Naive B cell (primary cell): Measurements from ENCODE around the gene SPSB3. TPM values are rescaled to one million over a fixed set of nuclear protein-coding genes. Genes with fewer than 3 reads are reported as not detected.

ENCODE experiments used
- ATAC-seq, 2 donors: fragments of 150-1000 bp; cut with Tn5 transposase; 2 replicates each; pipeline ENCODE4 v1.10.0; 2021; ENCODE audit warnings: low read depth in 2 of 2, mild to moderate bottlenecking in 2 of 2, moderate library complexity in 2 of 2
- DNase-seq: peaks from one replicate; pipeline ENCODE4 v3.0.0; 2022
- H3K27ac Mint-ChIP-seq, 6 donors: one replicate each; pipeline ENCODE4 v1.8.0; 2020 to 2022; ENCODE audit warnings: mild to moderate bottlenecking in 6 of 6, mixed read lengths in 6 of 6, moderate library complexity in 5 of 6, inconsistent platforms in 2 of 6
- H3K27me3 Mint-ChIP-seq, 3 donors: one replicate each; pipeline ENCODE4 v1.8.0; 2021 to 2022; ENCODE audit warnings: mixed read lengths in 3 of 3, mild to moderate bottlenecking in 1 of 3
- H3K36me3 Mint-ChIP-seq, 2 donors: one replicate each; pipeline ENCODE4 v1.8.0; 2020 to 2022; ENCODE audit warnings: mixed read lengths in 2 of 2, inconsistent platforms in 1 of 2, mild to moderate bottlenecking in 1 of 2
- H3K4me1 Mint-ChIP-seq, 3 donors: one replicate each; pipeline ENCODE4 v1.8.0; 2020 to 2022; ENCODE audit warnings: mixed read lengths in 3 of 3, inconsistent platforms in 1 of 3, mild to moderate bottlenecking in 1 of 3, moderate library complexity in 1 of 3
- H3K4me3 Mint-ChIP-seq, 8 donors: one replicate each; pipeline ENCODE4 v1.8.0; 2020 to 2022; ENCODE audit warnings: mild to moderate bottlenecking in 8 of 8, mixed read lengths in 8 of 8, moderate library complexity in 8 of 8, inconsistent platforms in 2 of 8
- H3K9me3 Mint-ChIP-seq, 7 donors: one replicate each; pipeline ENCODE4 v1.8.0; 2020 to 2022; ENCODE audit warnings: mixed read lengths in 7 of 7, mild to moderate bottlenecking in 5 of 7, inconsistent platforms in 2 of 7, moderate library complexity in 1 of 7
- polyA plus RNA-seq, 6 donors: library from polyadenylated mRNA; unstranded; fragments of 300-500 nt; fragmentation: Illumina TruSeq; gene quantifications; one replicate each; pipeline ENCODE4 v1.2.3, GENCODE V29; 2021; ENCODE audit warnings: low read depth in 6 of 6

Gene SPSB3
- polyA plus RNA-seq, 6 donors from 2014 or later = 30.2 to 54.1 (median 36.2) TPM

DNA sequence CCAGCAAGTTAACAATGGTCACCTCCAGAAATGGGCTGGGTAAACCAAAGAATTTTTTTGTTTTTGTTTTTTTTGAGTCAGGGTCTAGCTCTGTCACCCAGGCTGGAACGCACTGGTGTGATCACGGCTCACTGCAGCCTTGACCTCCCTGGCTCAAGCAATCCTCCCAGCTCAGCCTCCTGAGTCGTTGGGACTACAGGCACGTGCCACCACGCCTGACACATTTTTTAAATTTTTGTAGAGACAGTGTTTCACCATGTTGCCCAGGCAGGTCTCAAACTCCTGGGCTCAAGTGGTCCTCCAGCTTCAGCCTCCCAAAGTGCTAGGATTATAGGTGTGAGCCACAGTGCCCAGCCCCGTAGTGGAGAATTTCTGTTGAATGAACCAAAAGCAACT is 1.7 kb downstream of the SPSB3 start:
- peak overlapping the region in 2 of 6 donors; percentile 83 to 89 for H3K27ac Mint-ChIP-seq
- no peaks in the 10 kb centered on the region for H3K27me3 Mint-ChIP-seq
- no peaks in the 10 kb centered on the region for H3K36me3 Mint-ChIP-seq
- no peaks in the 10 kb centered on the region for H3K9me3 Mint-ChIP-seq
- peak overlapping the region in 6 of 8 donors; percentile 12 to 89 (median 84) for H3K4me3 Mint-ChIP-seq
- DNase-seq (no peak), ATAC-seq (no peak)
- peaks cover 21 to 36% (median 25%) of the 10 kb centered on the region in 3 donors for H3K4me1 Mint-ChIP-seq

DNA sequence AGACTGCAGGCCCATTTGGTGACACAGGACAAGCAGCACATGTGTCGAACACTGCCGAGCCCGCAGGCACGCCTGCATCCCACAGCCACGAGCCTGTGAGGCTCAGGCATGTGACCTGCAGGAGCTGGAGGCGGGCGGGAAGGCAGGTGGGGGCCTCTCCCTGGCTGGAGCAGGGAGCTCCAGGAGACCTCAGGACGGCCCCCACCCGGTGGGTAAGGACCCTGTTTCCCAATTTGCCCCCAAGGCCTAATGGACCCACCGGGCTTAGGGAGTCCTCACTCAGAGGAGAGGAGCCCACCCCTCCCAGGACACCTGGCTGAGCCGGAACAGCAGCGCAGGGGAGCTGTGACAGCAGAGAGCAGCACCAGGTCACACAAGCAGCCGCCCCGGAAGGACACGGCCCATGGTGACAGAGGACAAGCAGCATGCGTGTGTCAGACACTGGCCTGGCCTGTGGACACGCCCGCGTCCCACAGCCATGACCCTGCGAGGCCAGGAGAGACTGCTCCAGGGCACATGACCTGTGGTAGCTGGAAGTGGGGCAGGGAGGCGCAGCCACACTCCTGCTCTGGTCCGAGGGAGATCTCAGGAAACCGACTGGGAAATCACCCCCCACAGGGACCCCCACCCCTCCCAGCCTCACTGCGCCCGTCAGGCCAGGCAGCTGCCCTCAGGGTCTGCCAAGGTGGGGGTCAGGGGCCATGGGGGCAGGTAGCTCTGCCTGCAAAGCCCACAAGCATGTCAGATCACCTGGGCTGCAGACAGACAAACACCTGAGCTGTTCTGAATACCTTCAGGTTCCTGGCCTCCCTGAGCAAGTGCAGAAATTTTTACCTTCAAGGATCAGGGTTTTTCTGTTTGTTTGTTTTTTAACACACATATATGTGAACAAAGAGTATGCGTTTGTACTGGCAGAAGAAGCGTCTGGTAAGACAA is 2.4 kb downstream of the SPSB3 start:
- no peaks in the 10 kb centered on the region for H3K9me3 Mint-ChIP-seq
- peak overlapping the region in 6 of 8 donors; percentile 41 to 86 (median 56) for H3K4me3 Mint-ChIP-seq
- DNase-seq = no peak
- H3K4me1 Mint-ChIP-seq = peaks cover 18 to 32% (median 18%) of the 10 kb centered on the region in 3 donors
- ATAC-seq = no peak
- H3K36me3 Mint-ChIP-seq = no peaks in the 10 kb centered on the region
- no peaks in the 10 kb centered on the region for H3K27me3 Mint-ChIP-seq
- H3K27ac Mint-ChIP-seq = no peak overlapping the region

DNA sequence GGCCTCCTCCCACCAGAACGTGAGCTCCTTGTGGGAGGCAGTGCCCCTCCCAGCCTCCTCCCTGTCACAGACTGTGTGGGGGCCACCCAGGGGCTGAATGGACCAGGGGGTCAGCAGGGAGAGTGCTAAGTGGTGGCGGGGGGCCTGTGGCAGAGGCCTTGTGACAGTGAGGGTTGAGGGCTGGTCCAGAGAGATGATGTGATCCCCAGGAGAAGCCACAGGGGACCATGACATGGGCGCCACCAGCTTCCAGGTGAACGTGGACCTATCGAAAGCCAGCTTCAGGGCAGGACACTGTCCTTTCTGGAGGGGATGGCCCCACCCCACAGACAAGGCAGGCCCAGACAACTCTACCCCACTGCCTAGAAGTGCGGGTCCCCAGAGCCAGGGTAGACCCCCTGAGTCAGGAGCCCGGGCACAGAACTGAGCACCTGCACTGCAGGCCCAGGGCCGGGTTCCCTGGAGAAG is 3.1 kb downstream of the SPSB3 start:
- Mint-ChIP-seq H3K9me3 (no peaks in the 10 kb centered on the region), H3K4me3 (peak overlapping the region in 4 of 8 donors; percentile 22 to 84 (median 60)), H3K27ac (peak overlapping the region in 2 of 6 donors; percentile 6 to 88), H3K27me3 (no peaks in the 10 kb centered on the region), H3K4me1 (peaks cover 17 to 32% (median 17%) of the 10 kb centered on the region in 3 donors), H3K36me3 (no peaks in the 10 kb centered on the region)
- no peak for DNase-seq
- ATAC-seq = no peak

DNA sequence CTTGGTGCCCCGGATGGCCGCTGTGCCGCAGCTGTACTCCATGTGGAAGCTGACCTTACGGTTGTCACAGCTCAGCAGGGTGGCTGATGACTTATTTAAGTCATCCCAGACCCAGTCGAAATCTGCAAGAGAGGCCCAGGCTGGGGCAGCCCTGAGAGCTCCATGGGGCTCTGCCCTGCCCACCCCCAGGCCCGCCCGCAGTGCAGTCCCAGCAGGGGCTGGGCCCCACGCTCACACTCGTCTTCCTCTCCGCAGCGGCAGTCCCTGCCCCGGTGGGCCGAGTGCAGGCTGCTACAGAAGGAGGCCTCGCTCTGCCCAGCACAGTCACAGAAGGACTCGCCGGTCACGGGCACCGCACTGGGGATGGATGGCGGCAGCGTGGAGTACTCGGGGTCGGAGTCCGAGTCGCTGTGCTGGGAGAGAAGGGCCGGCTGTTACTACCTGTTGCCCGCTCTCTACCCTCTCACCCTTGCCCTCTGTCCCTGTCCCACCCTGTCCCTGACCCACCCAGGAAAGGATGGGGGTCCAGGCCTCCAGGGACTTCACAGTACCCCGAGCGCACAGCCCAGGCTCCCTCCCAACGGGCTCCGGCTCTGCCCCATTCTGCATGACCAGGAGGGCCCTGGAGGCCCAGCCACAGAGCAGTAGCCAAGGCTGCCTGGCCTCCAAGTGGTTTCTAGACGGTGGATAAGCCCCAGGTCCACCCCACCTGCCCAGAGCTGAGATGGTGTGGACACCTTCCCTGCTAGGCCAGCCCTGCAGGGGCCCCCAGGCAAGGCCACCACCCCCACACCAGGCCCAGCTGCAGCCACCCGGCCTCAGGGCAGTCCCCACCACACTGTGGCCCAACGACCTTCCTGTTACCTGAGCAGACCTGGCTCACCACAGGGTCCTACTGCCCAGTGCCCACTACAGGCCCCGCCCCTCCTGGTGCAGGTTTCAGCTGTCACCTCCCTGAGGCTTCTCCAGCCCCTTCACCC is 3.9 kb downstream of the SPSB3 start:
- Mint-ChIP-seq H3K27me3 (no peaks in the 10 kb centered on the region), H3K9me3 (no peaks in the 10 kb centered on the region), H3K4me3 (peak overlapping the region in 3 of 8 donors; percentile 22 to 84 (median 76)), H3K4me1 (peaks cover 21 to 28% (median 21%) of the 10 kb centered on the region in 3 donors), H3K27ac (peak overlapping the region in 1 of 6 donors; percentile 88), H3K36me3 (no peaks in the 10 kb centered on the region)
- ATAC-seq (no peak), DNase-seq (no peak)

DNA sequence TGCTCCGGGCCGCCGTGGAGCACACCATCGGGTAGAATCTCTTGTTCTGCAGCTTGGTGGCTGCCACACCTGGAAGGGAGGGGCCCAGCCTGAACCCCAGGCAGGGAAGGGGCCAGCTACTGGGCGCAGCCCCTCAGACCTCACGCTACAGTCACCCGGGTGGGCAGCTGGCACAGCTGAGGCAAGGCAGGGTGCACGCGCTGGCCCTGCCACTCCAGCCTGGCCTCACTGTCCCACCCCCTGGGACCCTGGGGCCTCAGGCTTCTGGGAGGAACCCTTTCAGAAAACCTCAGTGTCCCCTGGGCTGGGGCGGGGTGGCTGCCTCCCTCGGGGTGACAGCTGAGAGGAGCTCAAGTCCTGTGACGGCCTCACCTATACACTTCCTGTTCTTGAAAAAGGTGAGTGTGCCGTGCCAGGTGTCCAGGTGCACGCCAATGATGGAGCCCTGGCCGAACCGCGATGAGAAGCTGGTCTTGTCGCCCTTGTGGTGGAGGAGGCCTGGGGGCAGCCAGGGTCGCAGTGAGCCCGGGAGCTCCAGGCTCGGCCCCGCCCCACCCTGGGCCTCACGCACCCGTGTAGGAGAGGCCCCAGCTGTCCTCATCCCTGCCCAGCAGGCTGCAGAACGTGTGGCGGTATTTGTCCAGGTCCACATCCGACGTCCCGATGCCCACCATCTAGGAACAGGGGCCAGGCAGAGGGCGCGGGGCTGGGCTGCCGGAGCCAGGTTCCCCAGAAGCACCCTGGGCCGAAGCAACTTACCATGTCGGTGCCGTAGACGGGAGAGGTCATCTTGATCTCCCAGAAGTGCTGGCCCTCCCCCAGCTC is 4.8 kb downstream of the SPSB3 start:
- H3K27ac Mint-ChIP-seq = no peak overlapping the region
- H3K4me3 Mint-ChIP-seq = peak overlapping the region in 1 of 8 donors; percentile 54
- H3K36me3 Mint-ChIP-seq = no peaks in the 10 kb centered on the region
- no peaks in the 10 kb centered on the region for H3K9me3 Mint-ChIP-seq
- DNase-seq (no peak), ATAC-seq (no peak)
- H3K27me3 Mint-ChIP-seq = no peaks in the 10 kb centered on the region
- peaks cover 17 to 21% (median 21%) of the 10 kb centered on the region in 3 donors for H3K4me1 Mint-ChIP-seq

DNA sequence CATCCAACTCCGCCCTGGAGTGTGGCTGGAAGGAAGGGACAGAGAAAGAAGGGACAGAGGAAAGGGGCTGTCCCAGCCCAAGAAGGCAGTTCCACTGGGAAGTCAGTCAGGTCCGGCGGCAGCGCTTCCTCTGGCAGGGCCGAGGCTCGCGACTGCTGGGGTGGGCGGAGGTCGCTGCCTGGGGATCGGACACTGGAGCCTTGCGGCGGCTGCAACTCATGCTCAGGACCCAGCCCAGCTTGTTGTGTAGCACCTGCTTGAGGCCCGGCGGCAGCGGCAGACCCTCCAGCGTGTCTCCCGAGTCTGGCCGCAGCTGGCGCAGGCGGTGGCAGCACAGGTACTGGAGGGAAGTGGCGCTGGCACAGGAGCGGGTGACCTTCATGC is 5.4 kb downstream of the SPSB3 start:
- peak overlapping the region in 1 of 6 donors; percentile 33 for H3K27ac Mint-ChIP-seq
- no peaks in the 10 kb centered on the region for H3K27me3 Mint-ChIP-seq
- H3K9me3 Mint-ChIP-seq = no peaks in the 10 kb centered on the region
- DNase-seq = no peak
- H3K36me3 Mint-ChIP-seq = no peaks in the 10 kb centered on the region
- peaks cover 21 to 27% (median 25%) of the 10 kb centered on the region in 3 donors for H3K4me1 Mint-ChIP-seq
- no peak for ATAC-seq
- peak overlapping the region in 1 of 8 donors; percentile 64 for H3K4me3 Mint-ChIP-seq

DNA sequence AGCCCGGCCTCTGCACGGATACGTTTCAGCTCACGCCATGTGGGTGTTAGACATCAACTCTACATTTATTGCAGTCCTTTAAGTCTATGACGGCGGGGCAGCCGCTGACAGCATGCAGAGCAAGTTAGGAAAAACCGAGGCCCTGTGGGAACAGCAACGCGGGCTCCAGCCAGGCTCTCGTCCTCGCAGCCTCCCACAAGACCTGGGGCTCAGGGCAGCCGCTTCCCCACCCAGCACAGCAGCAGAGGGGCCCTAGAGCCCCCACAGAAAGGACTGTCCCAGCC is 5.8 kb downstream of the SPSB3 start:
- DNase-seq = no peak

DNA sequence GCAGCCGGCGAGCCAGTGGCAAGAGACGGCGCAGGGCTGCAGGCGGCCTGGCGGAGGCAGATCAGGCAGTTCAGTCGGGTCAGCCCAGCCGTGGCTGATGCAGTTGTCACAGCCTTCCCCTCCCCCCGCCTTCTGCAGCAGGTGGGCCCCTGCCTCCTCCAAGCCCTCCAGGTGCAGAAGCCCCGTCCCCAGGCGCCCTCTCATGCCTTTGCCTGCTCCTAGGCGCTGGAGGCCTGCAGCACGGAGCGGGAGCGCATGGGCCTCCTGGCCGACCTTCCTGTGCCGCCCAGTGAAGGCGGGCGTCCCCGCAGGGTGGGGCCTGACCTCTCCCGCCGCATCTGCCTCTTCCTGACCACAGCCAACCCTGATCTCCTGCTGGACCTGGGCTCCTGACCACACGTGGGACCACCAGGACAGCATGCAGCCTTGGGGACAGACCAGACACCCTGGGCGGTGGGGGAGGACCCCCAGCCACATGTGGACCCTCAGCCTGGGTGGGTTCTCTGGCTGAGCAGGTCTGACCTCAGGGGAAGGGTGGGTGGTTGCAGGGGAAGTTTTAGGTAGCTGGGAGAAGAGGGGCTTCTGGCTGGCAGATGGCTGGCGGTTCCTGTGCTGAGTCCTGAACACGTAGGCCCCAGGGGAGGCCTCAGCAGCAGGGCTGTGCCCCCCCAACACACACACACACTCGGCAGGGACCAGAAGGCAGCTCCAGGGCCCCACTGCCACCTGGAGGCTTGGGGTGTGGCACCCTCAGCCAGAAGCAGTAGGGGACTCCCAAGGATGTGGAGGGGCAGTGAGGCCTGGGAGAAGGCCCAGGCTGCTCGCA is 6.3 kb downstream of the SPSB3 start:
- DNase-seq (no peak), ATAC-seq (no peak)
- Mint-ChIP-seq H3K27me3 (no peaks in the 10 kb centered on the region), H3K9me3 (no peaks in the 10 kb centered on the region), H3K4me3 (peak overlapping the region in 3 of 8 donors; percentile 56 to 64 (median 63)), H3K4me1 (peaks cover 16 to 22% (median 20%) of the 10 kb centered on the region in 3 donors), H3K27ac (peak overlapping the region in 1 of 6 donors; percentile 81), H3K36me3 (no peaks in the 10 kb centered on the region)

More for the DNA sequence above, 5.8 kb downstream of the SPSB3 start:
- H3K9me3 Mint-ChIP-seq = no peaks in the 10 kb centered on the region
- no peaks in the 10 kb centered on the region for H3K36me3 Mint-ChIP-seq
- H3K4me3 Mint-ChIP-seq = peak overlapping the region in 3 of 8 donors; percentile 56 to 64 (median 63)
- ATAC-seq = no peak
- H3K4me1 Mint-ChIP-seq = peaks cover 21 to 27% (median 25%) of the 10 kb centered on the region in 3 donors
- peak overlapping the region in 2 of 6 donors; percentile 33 to 81 for H3K27ac Mint-ChIP-seq
- no peaks in the 10 kb centered on the region for H3K27me3 Mint-ChIP-seq

DNA sequence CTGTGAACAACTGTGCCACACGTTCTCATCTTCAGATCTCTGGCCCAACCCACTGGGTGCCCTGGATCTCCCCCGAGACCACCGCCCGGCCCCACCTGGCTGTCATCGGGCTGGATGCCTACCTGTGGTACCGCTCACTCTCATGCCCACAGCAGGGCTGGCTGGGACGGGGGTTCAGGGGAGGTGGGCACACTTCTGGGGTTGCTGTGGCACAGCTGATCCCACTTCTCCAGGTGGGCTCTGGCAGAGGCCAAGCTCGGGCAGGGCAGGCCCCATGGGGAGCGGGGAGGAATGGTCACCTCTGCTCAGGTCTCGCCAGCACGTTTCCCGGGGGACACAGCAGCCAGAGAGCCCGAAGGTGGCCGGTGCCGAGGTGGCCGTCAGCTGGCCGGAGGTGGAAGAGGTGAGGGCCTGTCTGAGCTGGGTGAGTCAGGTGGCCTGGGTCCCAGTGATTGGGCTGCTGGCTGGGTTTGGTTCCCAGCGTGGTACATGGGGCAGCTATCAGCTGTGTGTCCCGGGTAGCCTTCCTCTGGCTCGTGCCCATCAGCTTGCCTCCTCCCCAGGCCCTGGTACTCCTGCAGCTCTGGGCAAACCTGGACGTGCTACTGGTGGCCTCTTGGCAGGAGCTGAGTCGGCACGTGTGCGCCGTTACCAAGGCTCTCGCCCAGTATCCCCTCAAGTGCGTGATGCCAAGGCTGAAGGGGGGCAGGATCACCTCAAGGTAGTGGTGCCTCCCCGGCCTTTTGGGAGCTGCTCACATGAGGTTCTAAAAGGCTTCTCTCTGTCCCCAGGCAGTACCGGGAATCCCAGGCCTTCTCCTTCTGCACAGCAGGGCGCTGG is 7.1 kb downstream of the SPSB3 start:
- Mint-ChIP-seq H3K27ac (peak overlapping the region in 1 of 6 donors; percentile 36), H3K27me3 (no peaks in the 10 kb centered on the region), H3K4me1 (peaks cover 16 to 22% (median 20%) of the 10 kb centered on the region in 3 donors), H3K36me3 (no peaks in the 10 kb centered on the region), H3K9me3 (no peaks in the 10 kb centered on the region), H3K4me3 (peak overlapping the region in 4 of 8 donors; percentile 19 to 76 (median 40))
- ATAC-seq (no peak), DNase-seq (no peak)

DNA sequence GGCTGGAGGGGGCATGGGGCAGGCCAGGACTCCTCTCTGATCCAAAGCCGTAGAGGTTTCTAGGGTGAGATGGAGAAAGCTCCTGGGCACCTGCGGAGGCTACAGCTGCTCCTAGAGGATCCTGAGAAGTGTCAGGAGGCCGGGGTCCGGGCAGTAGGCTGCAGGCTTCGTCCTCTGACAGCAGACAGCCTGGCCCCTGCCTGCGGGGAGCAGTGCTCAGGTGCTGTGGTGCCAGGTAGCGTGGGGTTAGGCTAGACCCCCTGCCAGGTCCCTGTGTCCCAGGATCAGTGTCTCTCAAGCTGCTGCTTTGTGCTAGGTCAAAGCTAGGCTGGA is 8.0 kb downstream of the SPSB3 start:
- no peak overlapping the region for H3K27ac Mint-ChIP-seq

DNA sequence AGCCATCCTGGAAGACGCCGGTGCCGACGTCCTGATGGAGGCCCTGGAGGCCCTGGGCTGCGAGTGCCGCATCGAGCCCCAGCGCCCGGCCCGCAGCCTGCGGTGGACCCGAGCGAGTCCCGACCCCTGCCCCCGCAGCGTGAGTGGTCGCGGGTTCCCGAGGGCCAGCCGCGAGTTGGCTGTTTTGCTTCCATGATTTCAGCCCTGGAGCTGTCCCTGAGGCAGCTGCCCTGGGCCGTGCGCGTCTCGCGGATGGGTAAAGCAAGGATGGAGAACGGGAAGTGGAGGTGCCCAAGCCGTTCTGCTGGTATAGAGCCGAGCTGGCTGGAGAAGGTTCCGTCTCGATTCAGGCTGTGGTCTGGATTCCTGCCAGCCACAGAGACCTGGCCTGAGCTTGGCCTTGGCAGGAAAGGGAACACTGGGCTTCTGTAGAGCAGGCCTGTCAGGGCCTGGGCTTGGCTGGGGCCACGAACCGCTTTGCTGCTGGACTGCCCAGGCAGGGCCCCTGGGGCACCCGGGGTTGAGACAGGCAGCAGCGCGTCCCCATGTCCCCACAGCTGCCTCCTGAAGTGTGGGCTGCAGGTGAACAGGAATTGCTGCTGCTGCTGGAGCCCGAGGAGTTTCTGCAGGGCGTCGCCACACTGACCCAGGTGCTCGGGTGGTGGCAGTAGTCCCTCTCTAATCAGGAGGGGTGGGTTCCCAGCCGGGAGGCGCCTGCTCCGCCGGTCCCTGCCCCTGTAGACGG is 8.5 kb downstream of the SPSB3 start:
- peak overlapping the region in 2 of 6 donors; percentile 43 to 70 for H3K27ac Mint-ChIP-seq
- no peaks in the 10 kb centered on the region for H3K27me3 Mint-ChIP-seq
- peak overlapping the region; percentile 72 to 97 (median 92) for H3K4me3 Mint-ChIP-seq
- H3K36me3 Mint-ChIP-seq = no peaks in the 10 kb centered on the region
- no peaks in the 10 kb centered on the region for H3K9me3 Mint-ChIP-seq
- peaks cover 17 to 22% (median 21%) of the 10 kb centered on the region in 3 donors for H3K4me1 Mint-ChIP-seq
- DNase-seq (no peak), ATAC-seq (peak; percentile 13 to 17)

More for the DNA sequence above, 8.0 kb downstream of the SPSB3 start:
- no peak for ATAC-seq
- H3K27me3 Mint-ChIP-seq = no peaks in the 10 kb centered on the region
- H3K36me3 Mint-ChIP-seq = no peaks in the 10 kb centered on the region
- no peaks in the 10 kb centered on the region for H3K9me3 Mint-ChIP-seq
- H3K4me3 Mint-ChIP-seq = peak overlapping the region in 5 of 8 donors; percentile 90 to 97 (median 93)
- peaks cover 19 to 26% (median 23%) of the 10 kb centered on the region in 3 donors for H3K4me1 Mint-ChIP-seq
- no peak for DNase-seq
